DOHH2 (cell line): Measurements from ENCODE around the gene ANKRD16.

Experiments used
- H3F3A ChIP-seq: fragments of 200-600 bp; sonication (generic), shearing (Covaris generic); 2 replicates; pipeline ENCODE4 v1.6.0; 2016; ENCODE audit warnings: antibody characterized with exemption, mild to moderate bottlenecking; ENCODE audit not compliant: control insufficient read depth, insufficient read depth
- H3K27ac ChIP-seq: fragments of 200-600 bp; sonication (generic); 2 replicates; pipeline ENCODE4 v1.5.1; 2014; ENCODE audit warnings: low read depth, mild to moderate bottlenecking, low read length, moderate library complexity
- H3K27me3 ChIP-seq: fragments of 200-600 bp; sonication (generic); 2 replicates; pipeline ENCODE4 v1.6.1; 2014; ENCODE audit warnings: mild to moderate bottlenecking, low read length, mixed read lengths; ENCODE audit not compliant: control insufficient read depth
- H3K36me3 ChIP-seq: fragments of 200-600 bp; sonication (generic); 2 replicates; pipeline ENCODE4 v1.6.1; 2014; ENCODE audit warnings: mild to moderate bottlenecking, low read length, moderate library complexity, mixed read lengths; ENCODE audit not compliant: control insufficient read depth
- H3K4me1 ChIP-seq: fragments of 200-600 bp; sonication (generic); 2 replicates; pipeline ENCODE4 v1.6.1; 2014; ENCODE audit warnings: mild to moderate bottlenecking, low read length, mixed read lengths; ENCODE audit not compliant: control insufficient read depth
- H3K4me2 ChIP-seq: fragments of 200-600 bp; sonication (generic); 2 replicates; pipeline ENCODE4 v1.6.0; 2014; ENCODE audit warnings: mild to moderate bottlenecking, low read length, moderate library complexity
- H3K4me3 ChIP-seq: fragments of 200-600 bp; sonication (generic); 2 replicates; pipeline ENCODE4 v1.5.1; 2014; ENCODE audit warnings: mild to moderate bottlenecking, low read length, mixed read lengths
- H3K79me2 ChIP-seq: fragments of 200-600 bp; sonication (generic); 2 replicates; pipeline ENCODE4 v1.6.1; 2014; ENCODE audit warnings: mild to moderate bottlenecking, low read length, mixed read lengths; ENCODE audit not compliant: control insufficient read depth
- H3K9me2 ChIP-seq: fragments of 200-600 bp; sonication (generic); replicated peaks from 2 replicates; pipeline ENCODE4 v1.6.1; 2014; ENCODE audit warnings: mild to moderate bottlenecking, low read length, mixed read lengths; ENCODE audit not compliant: control insufficient read depth
- H3K9me3 ChIP-seq: fragments of 200-600 bp; sonication (generic); 2 replicates; pipeline ENCODE4 v1.6.1; 2014; ENCODE audit warnings: antibody characterized with exemption, low read length, mixed read lengths; ENCODE audit not compliant: control insufficient read depth, insufficient read depth
- H4K20me1 ChIP-seq: fragments of 200-600 bp; sonication (generic); 2 replicates; pipeline ENCODE4 v1.6.0; 2014; ENCODE audit warnings: low read depth, mild to moderate bottlenecking, antibody characterized with exemption, low read length, moderate library complexity; ENCODE audit not compliant: control insufficient read depth, insufficient read depth
- EZH2phosphoT487 ChIP-seq: fragments of 200-600 bp; sonication (generic); IDR thresholded peaks from 2 replicates; pipeline ENCODE4 v1.6.1; 2017; ENCODE audit warnings: borderline replicate concordance, mild to moderate bottlenecking, antibody characterized with exemption, low read length, moderate library complexity, mixed read lengths
- TF ChIP-seq, protein P1 (sequence below): fragments of 200-600 bp; sonication (generic); IDR thresholded peaks from one replicate; pipeline ENCODE4 v1.5.1; 2014; ENCODE audit warnings: antibody characterized with exemption, mild to moderate bottlenecking, low read depth, low read length; ENCODE audit not compliant: poor library complexity, severe bottlenecking

The ANKRD16 gene

GRCh38 chr10:5919568-5919967 lies 29.9 kb upstream of the ANKRD16 start:
- no peaks in the 10 kb centered on the region for H3K79me2 ChIP-seq
- no peak overlapping the region for H3K4me3 ChIP-seq
- no peaks in the 10 kb centered on the region for H3K27me3 ChIP-seq
- peaks cover 90% of the 10 kb centered on the region for H3K36me3 ChIP-seq
- H4K20me1 ChIP-seq: no peaks in the 10 kb centered on the region
- no peak overlapping the region for H3K27ac ChIP-seq
- no peaks in the 10 kb centered on the region for H3K4me1 ChIP-seq
- H3K9me2 ChIP-seq: no peaks in the 10 kb centered on the region
- no peaks in the 10 kb centered on the region for H3F3A ChIP-seq
- no peak overlapping the region for H3K4me2 ChIP-seq
- H3K9me3 ChIP-seq: no peaks in the 10 kb centered on the region
- TF ChIP-seq, protein P1, sequence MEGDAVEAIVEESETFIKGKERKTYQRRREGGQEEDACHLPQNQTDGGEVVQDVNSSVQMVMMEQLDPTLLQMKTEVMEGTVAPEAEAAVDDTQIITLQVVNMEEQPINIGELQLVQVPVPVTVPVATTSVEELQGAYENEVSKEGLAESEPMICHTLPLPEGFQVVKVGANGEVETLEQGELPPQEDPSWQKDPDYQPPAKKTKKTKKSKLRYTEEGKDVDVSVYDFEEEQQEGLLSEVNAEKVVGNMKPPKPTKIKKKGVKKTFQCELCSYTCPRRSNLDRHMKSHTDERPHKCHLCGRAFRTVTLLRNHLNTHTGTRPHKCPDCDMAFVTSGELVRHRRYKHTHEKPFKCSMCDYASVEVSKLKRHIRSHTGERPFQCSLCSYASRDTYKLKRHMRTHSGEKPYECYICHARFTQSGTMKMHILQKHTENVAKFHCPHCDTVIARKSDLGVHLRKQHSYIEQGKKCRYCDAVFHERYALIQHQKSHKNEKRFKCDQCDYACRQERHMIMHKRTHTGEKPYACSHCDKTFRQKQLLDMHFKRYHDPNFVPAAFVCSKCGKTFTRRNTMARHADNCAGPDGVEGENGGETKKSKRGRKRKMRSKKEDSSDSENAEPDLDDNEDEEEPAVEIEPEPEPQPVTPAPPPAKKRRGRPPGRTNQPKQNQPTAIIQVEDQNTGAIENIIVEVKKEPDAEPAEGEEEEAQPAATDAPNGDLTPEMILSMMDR: no peak
- no peak for TF ChIP-seq EZH2phosphoT487

DNA sequence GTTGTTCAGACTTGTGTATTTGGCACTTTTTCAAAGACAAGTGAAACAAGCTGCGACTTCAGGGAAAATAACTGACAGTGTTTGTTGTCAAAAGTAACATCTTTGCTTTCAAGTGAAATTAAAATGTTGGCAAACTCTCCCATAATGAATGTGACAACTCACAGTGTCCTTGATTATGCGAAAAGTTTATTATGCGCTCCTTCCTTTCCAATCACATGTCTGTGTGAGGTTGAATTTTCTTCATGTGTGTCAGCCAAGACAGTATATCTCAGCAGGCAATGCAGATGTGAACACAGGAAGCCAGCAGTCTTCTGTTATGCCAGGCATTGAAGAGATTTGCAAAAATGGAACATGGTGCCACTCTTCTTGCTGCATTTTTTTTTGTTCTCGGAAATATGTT lies 29.1 kb upstream of the ANKRD16 start:
- Histone ChIP-seq H3K36me3 (peaks cover 90% of the 10 kb centered on the region), H3F3A (no peaks in the 10 kb centered on the region), H3K4me3 (no peak overlapping the region), H3K9me2 (no peaks in the 10 kb centered on the region), H3K9me3 (no peaks in the 10 kb centered on the region), H4K20me1 (no peaks in the 10 kb centered on the region), H3K27ac (no peak overlapping the region), H3K79me2 (no peaks in the 10 kb centered on the region), H3K27me3 (no peaks in the 10 kb centered on the region), H3K4me1 (no peaks in the 10 kb centered on the region), H3K4me2 (no peak overlapping the region)
- no peak for TF ChIP-seq EZH2phosphoT487
- TF ChIP-seq, protein P1: no peak

DNA sequence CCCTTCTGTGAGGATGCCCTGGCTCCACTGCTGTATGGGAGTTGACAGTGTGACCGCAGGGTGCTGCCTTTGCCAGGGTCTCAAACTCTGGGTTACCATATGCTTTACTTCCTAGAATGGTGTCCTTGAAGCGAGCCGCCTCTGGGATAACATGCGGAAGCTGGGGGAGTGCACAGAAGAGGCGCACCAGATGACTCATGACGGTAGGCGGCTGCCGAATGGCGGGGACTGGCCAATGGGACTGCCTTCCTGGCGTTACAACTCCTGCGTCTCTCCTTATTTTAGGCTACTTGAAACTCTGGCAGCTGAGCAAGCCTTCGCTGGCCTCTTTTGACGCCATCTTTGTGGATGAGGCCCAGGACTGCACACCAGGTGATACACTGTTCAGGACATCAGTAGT lies 27.6 kb upstream of the ANKRD16 start:
- no peaks in the 10 kb centered on the region for H3K4me1 ChIP-seq
- no peaks in the 10 kb centered on the region for H3K9me2 ChIP-seq
- H3K4me3 ChIP-seq: no peak overlapping the region
- no peak overlapping the region for H3K4me2 ChIP-seq
- no peak overlapping the region for H3K27ac ChIP-seq
- H3F3A ChIP-seq: no peaks in the 10 kb centered on the region
- no peaks in the 10 kb centered on the region for H3K79me2 ChIP-seq
- no peaks in the 10 kb centered on the region for H3K27me3 ChIP-seq
- peaks cover 88% of the 10 kb centered on the region for H3K36me3 ChIP-seq
- H4K20me1 ChIP-seq: no peaks in the 10 kb centered on the region
- TF ChIP-seq, protein P1: no peak
- TF ChIP-seq EZH2phosphoT487: no peak
- H3K9me3 ChIP-seq: no peaks in the 10 kb centered on the region

DNA sequence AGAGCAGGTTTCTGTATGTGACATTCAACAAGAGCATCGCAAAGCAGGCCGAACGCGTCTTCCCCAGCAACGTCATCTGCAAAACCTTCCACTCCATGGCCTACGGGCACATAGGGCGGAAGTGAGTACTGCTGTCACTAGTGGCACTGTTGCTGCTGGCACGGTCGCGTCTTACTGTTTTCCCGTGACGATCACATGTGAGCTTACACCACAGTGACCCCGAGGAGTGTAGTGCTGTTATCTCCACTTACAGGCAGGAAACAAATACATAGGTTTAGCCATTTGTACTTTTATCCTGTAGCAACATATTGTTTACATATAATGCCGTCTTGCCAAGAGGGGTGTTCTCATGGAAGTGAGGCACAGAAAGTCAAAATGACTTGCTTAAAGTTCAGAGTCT lies 25.8 kb upstream of the ANKRD16 start:
- no peak overlapping the region for H3K4me3 ChIP-seq
- no peaks in the 10 kb centered on the region for H3F3A ChIP-seq
- peaks cover 83% of the 10 kb centered on the region for H3K36me3 ChIP-seq
- TF ChIP-seq, protein P1: no peak
- TF ChIP-seq EZH2phosphoT487: no peak
- no peak overlapping the region for H3K4me2 ChIP-seq
- no peaks in the 10 kb centered on the region for H3K79me2 ChIP-seq
- H3K9me2 ChIP-seq: no peaks in the 10 kb centered on the region
- no peaks in the 10 kb centered on the region for H4K20me1 ChIP-seq
- no peaks in the 10 kb centered on the region for H3K9me3 ChIP-seq
- no peak overlapping the region for H3K27ac ChIP-seq
- no peaks in the 10 kb centered on the region for H3K27me3 ChIP-seq
- no peaks in the 10 kb centered on the region for H3K4me1 ChIP-seq
